OCI-LY3 (cell line): ENCODE data around the gene LY9.

ENCODE experiments used
- H2AFZ ChIP-seq: fragments of 200-600, 300-600 bp; shearing (Covaris generic); 2 replicates; pipeline ENCODE4 v1.6.0; 2014; ENCODE audit warnings: antibody characterized with exemption, low read depth, low read length
- H3K27ac ChIP-seq: fragments of 200-600, 300-600 bp; sonication (generic); 2 replicates; pipeline ENCODE4 v1.5.1; 2014; ENCODE audit warnings: mild to moderate bottlenecking, low read length, moderate library complexity, mixed read lengths
- H3K27me3 ChIP-seq: fragments of 200-600, 300-600 bp; sonication (generic); 2 replicates; pipeline ENCODE4 v1.6.1; 2014; ENCODE audit warnings: low read depth, low read length, mixed read lengths
- H3K36me3 ChIP-seq: fragments of 200-600, 300-600 bp; sonication (generic); replicated peaks from 2 replicates; pipeline ENCODE3; 2014; ENCODE audit warnings: low read depth, low read length, mixed read lengths
- H3K4me1 ChIP-seq: fragments of 300-600, 200-600 bp; sonication (generic); 2 replicates; pipeline ENCODE4 v1.6.1; 2014; ENCODE audit warnings: low read length, mixed read lengths
- H3K4me2 ChIP-seq: fragments of 200-600, 300-600 bp; sonication (generic); 2 replicates; pipeline ENCODE4 v1.6.1; 2014; ENCODE audit warnings: low read length, mixed read lengths
- H3K4me3 ChIP-seq: fragments of 300-600, 200-600 bp; sonication (generic); 2 replicates; pipeline ENCODE4 v1.5.1; 2014; ENCODE audit warnings: antibody characterized with exemption, mild to moderate bottlenecking, low read length, moderate library complexity
- H3K79me2 ChIP-seq: fragments of 300-600, 200-600 bp; shearing (Covaris generic); 2 replicates; pipeline ENCODE4 v1.6.1; 2014; ENCODE audit warnings: mild to moderate bottlenecking, low read length, mixed read lengths
- H3K9ac ChIP-seq: fragments of 300-600, 200-600 bp; shearing (Covaris generic); 2 replicates; pipeline ENCODE4 v1.6.0; 2014; ENCODE audit warnings: mild to moderate bottlenecking, low read length, moderate library complexity
- H3K9me3 ChIP-seq: fragments of 200-600, 300-600 bp; shearing (Covaris generic); 2 replicates; pipeline ENCODE4 v1.6.1; 2014; ENCODE audit warnings: low read length, mixed read lengths; ENCODE audit not compliant: insufficient read depth
- H4K20me1 ChIP-seq: fragments of 200-600, 300-600 bp; sonication (generic); 2 replicates; pipeline ENCODE4 v1.6.1; 2016; ENCODE audit warnings: low read length, mixed read lengths; ENCODE audit not compliant: insufficient read depth
- EZH2phosphoT487 ChIP-seq: fragments of 200-600 bp; shearing (Covaris generic); IDR thresholded peaks from 2 replicates; pipeline ENCODE4 v1.6.1; 2018; ENCODE audit warnings: antibody characterized with exemption, mixed run types, low read depth
- TF ChIP-seq, protein P1 (sequence below): fragments of 200-600, 300-600 bp; sonication (generic); IDR thresholded peaks from 2 replicates; pipeline ENCODE4 v1.5.1; 2014; ENCODE audit warnings: antibody characterized with exemption, low read length, low read depth

LY9 gene

DNA sequence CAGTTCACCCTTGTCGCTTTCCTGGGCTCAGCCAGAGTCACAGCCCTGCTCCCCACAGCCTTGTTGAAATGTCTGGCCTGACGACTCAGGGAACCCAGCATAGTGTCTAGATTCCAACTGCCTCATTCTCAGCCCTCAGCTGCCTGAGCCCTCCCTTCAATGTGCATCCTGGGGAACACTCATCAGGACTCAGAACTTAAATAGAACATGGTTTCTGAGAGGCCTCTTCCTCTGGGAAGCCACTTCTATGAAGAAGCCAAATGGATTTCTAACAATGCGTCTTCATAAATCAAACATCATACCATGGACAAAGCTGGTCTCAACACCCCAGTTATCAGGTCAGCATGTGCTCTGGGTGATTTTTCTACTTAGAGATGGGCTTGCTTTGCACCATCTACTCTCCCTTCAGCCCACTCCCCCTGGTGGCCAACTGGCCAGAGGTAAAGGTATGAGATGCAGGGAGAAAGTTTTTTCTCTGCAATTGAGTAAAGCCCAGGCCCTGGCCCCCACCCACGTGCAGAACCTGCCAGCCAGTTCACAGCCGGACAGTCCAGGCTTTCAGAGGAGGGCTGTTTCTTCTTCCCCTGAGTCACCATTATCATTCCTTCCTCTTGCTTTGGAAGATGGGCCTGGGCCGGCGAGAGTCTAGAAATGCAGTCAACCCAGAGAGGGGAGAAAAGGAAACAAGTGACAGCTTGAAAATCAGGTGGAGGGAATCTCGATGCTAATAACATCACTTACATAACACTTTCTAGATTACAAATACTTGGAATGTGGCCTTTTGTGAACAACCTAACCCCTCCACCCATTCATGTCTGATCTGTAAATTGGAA lies 34.6 kb downstream of the LY9 start:
- H3K27ac ChIP-seq, result no peak overlapping the region
- H4K20me1 ChIP-seq, result no peaks in the 10 kb centered on the region
- TF ChIP-seq EZH2phosphoT487, result no peak
- TF ChIP-seq, protein P1, sequence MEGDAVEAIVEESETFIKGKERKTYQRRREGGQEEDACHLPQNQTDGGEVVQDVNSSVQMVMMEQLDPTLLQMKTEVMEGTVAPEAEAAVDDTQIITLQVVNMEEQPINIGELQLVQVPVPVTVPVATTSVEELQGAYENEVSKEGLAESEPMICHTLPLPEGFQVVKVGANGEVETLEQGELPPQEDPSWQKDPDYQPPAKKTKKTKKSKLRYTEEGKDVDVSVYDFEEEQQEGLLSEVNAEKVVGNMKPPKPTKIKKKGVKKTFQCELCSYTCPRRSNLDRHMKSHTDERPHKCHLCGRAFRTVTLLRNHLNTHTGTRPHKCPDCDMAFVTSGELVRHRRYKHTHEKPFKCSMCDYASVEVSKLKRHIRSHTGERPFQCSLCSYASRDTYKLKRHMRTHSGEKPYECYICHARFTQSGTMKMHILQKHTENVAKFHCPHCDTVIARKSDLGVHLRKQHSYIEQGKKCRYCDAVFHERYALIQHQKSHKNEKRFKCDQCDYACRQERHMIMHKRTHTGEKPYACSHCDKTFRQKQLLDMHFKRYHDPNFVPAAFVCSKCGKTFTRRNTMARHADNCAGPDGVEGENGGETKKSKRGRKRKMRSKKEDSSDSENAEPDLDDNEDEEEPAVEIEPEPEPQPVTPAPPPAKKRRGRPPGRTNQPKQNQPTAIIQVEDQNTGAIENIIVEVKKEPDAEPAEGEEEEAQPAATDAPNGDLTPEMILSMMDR, result peak; percentile 93
- no peaks in the 10 kb centered on the region for H3K27me3 ChIP-seq
- H3K4me2 ChIP-seq, result no peak overlapping the region
- no peaks in the 10 kb centered on the region for H3K9me3 ChIP-seq
- H3K4me1 ChIP-seq, result no peaks in the 10 kb centered on the region
- no peaks in the 10 kb centered on the region for H3K36me3 ChIP-seq
- no peaks in the 10 kb centered on the region for H3K79me2 ChIP-seq
- H3K9ac ChIP-seq, result no peak overlapping the region
- no peak overlapping the region for H2AFZ ChIP-seq
- no peak overlapping the region for H3K4me3 ChIP-seq

DNA sequence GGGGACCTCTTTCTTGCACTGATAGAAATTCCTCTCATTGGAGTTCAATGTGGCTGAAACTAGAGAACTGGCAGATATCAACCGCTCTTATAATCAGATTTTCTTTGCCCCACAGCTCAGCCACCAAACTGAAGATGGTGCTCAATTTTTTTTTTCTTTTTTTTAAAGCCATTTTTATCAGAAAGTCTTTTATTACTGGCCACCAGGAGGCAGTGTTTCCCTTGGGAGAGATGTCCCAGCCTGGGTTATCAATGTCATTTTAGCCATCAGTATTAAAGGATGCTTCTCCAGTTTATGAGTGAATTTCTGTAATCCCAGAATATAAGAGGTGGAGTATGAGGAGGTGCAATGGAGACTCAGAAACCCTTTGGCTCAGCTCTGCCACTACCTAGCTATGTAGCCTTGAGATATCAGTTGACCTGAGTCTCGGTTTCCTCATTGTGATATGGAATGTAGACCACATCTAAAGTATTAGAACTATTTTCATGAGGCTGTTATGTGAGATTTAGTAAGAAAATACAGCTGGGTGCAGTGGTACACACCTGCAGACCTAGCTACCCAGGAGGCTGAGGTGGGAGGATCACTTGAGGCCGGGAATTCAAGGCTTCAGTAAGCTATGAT lies 39.1 kb downstream of the LY9 start:
- Histone ChIP-seq H3K79me2 (no peaks in the 10 kb centered on the region), H3K36me3 (no peaks in the 10 kb centered on the region), H3K4me3 (no peak overlapping the region), H4K20me1 (no peaks in the 10 kb centered on the region), H3K4me2 (no peak overlapping the region), H3K9me3 (no peaks in the 10 kb centered on the region), H3K9ac (no peak overlapping the region), H3K4me1 (peaks cover 7% of the 10 kb centered on the region), H3K27me3 (no peaks in the 10 kb centered on the region), H2AFZ (no peak overlapping the region), H3K27ac (no peak overlapping the region)
- TF ChIP-seq, protein P1, result peak; percentile 88
- no peak for TF ChIP-seq EZH2phosphoT487

DNA sequence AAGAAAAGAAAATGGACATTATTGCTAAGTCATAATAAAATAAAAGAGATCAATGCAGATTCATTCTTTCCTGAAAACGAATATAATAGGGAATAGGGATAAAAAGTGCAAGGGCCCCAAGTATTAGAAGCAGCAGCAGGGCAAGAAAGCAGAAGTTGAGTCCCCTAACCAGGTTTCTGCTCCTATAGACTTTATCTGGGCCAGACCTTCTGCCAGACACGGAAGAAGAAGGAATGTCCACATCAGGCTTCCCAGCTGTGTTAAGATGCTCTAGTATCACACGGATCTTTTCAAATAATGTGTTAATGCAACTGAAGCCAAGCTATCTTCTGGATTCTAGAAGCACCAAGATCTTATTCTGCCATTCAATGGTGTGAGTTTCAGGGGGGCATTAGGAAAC lies 39.8 kb downstream of the LY9 start:
- no peak overlapping the region for H3K9ac ChIP-seq
- H3K4me2 ChIP-seq, result no peak overlapping the region
- H3K79me2 ChIP-seq, result no peaks in the 10 kb centered on the region
- peaks cover 7% of the 10 kb centered on the region for H3K4me1 ChIP-seq
- no peaks in the 10 kb centered on the region for H4K20me1 ChIP-seq
- TF ChIP-seq, protein P1, result no peak
- no peak for TF ChIP-seq EZH2phosphoT487
- H3K27me3 ChIP-seq, result no peaks in the 10 kb centered on the region
- H2AFZ ChIP-seq, result no peak overlapping the region
- H3K27ac ChIP-seq, result no peak overlapping the region
- no peak overlapping the region for H3K4me3 ChIP-seq
- H3K9me3 ChIP-seq, result no peaks in the 10 kb centered on the region
- no peaks in the 10 kb centered on the region for H3K36me3 ChIP-seq

DNA sequence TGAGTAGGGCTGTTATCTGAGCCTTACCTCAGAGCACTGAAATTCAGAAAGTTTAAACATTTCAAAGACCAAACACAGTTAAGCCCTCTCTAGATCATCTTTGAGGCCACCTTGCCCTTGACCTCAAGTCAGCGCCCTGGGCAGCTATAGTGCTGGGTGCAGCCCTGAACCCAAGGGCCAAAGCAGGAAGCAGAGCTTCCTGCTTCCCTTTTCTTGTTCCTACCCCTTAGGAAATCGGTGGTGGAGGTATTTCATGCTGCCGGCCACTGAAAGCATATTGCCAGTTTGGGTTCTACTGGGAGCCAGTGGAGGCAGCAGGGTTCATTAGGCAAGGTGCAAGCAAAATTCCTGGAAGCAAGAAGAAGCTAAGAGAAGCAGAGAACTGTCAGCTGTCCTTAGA lies 40.6 kb downstream of the LY9 start:
- Histone ChIP-seq H3K36me3 (no peaks in the 10 kb centered on the region), H3K9ac (no peak overlapping the region), H3K27ac (no peak overlapping the region), H3K4me1 (peaks cover 7% of the 10 kb centered on the region), H3K27me3 (no peaks in the 10 kb centered on the region), H3K4me3 (no peak overlapping the region), H4K20me1 (no peaks in the 10 kb centered on the region), H3K79me2 (no peaks in the 10 kb centered on the region), H2AFZ (no peak overlapping the region), H3K4me2 (no peak overlapping the region), H3K9me3 (no peaks in the 10 kb centered on the region)
- TF ChIP-seq, protein P1, result no peak
- TF ChIP-seq EZH2phosphoT487, result no peak
